ENCODE measurements around the gene GLRX5. TPM values are rescaled to one million over a fixed set of nuclear protein-coding genes. Genes with fewer than 3 reads are reported as not detected.

The GLRX5 gene
- total RNA-seq, 1 experiment from 2014 or later = 23.2 TPM

DNA sequence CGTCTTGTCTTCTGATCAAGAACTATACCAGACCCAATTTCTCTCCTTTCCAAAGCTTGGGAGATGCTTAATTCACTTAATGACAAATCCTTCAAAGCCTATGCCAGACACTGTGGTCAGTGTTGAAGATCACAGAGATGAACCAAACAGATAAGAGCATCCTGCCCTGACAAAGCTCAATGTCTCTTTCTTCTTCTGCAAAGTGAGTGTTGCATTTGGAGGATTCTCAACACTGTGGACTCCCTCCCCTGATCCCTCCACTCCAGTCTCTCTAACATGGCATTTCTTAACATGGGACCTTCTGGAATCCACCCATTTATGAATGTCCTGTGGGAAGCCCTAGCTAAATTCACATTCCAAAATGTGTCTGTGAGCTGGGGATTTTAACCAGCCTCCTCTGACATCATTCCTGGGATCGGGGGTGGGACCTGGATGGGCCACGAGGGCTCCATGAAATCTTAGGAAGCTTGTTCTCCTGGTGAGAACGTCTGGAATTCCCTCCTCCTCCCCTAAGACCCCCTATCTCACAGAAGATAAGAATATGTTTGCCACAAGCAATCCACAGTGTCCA is 38.7 kb upstream of the GLRX5 start:
- no peak overlapping the region for H3K4me2 ChIP-seq
- ChIA-PET CTCF (no interaction called here), POLR2A (ENCODE audit: unreplicated experiment) (no interaction called here)

DNA sequence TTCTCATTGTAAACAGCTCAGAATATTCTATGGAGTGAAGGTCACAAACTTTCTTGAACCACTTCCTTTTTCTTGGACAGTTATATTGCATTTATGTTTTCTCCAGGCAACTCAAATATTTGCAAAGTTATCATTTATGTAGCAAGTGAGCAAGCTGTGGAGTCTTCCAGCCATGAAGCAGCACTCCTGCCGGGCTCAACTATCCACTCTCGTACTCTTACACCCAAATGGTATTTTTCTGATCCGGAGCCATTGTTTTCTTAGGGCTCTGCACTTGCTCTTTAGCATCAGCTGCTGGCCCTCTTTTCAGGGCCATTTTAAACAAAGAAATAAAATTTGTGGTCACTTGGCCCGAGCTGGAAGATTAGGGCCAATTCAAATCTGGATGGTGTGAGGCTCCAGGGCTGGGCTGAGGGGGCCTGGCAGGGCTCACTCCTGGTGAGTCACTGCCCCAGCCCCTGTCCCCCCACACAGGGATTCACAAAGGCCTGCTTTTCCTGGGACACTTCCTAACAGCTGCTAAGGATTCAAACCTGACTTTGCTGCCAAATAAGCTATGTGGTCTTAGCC is 38.1 kb upstream of the GLRX5 start:
- no peak overlapping the region for H3K27ac ChIP-seq
- H3K36me3 ChIP-seq (ENCODE audit: low read depth) = no peaks in the 10 kb centered on the region
- no peaks in the 10 kb centered on the region for H3F3A ChIP-seq (ENCODE audit: insufficient read depth, low read depth)
- ChIA-PET CTCF (no interaction called here), POLR2A (ENCODE audit: unreplicated experiment) (no interaction called here)
- 0 out of 2 replicates have a peak, but pooled peaks cover 4% of the 10 kb centered on the region for H3K4me1 ChIP-seq (replicated peaks; ENCODE audit: insufficient read depth)
- intact Hi-C loops (cut with micrococcal nuclease; ENCODE audit: unreplicated experiment) = no loop called here
- TF ChIP-seq, protein P1, sequence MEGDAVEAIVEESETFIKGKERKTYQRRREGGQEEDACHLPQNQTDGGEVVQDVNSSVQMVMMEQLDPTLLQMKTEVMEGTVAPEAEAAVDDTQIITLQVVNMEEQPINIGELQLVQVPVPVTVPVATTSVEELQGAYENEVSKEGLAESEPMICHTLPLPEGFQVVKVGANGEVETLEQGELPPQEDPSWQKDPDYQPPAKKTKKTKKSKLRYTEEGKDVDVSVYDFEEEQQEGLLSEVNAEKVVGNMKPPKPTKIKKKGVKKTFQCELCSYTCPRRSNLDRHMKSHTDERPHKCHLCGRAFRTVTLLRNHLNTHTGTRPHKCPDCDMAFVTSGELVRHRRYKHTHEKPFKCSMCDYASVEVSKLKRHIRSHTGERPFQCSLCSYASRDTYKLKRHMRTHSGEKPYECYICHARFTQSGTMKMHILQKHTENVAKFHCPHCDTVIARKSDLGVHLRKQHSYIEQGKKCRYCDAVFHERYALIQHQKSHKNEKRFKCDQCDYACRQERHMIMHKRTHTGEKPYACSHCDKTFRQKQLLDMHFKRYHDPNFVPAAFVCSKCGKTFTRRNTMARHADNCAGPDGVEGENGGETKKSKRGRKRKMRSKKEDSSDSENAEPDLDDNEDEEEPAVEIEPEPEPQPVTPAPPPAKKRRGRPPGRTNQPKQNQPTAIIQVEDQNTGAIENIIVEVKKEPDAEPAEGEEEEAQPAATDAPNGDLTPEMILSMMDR (conservative IDR thresholded peaks at IDR 0.05) = no peak
- TF ChIP-seq EZH2 (IDR thresholded peaks at IDR 0.05; ENCODE audit: low read depth) = no peak
- no peaks in the 10 kb centered on the region for H3K9me3 ChIP-seq (ENCODE audit: insufficient read depth, low read depth)
- H3K79me2 ChIP-seq (ENCODE audit: low read depth) = no peaks in the 10 kb centered on the region
- no peak overlapping the region for H3K4me2 ChIP-seq
- no peaks in the 10 kb centered on the region for H4K20me1 ChIP-seq (ENCODE audit: insufficient read depth)
- H3K9me2 ChIP-seq (ENCODE audit: insufficient read depth) = no peaks in the 10 kb centered on the region
- no peaks in the 10 kb centered on the region for H3K27me3 ChIP-seq (ENCODE audit: insufficient read depth, low read depth)
- no peak for DNase-seq
- H3K4me3 ChIP-seq = no peak overlapping the region
- H2AFZ ChIP-seq = no peak overlapping the region
- no TSS peak for BruUV-seq (replicated peaks)

More for the DNA sequence above, 38.7 kb upstream of the GLRX5 start:
- TF ChIP-seq EZH2 (IDR thresholded peaks at IDR 0.05; ENCODE audit: low read depth) = no peak
- TF ChIP-seq, protein P1 (conservative IDR thresholded peaks at IDR 0.05) = no peak
- Histone ChIP-seq H3K4me1 (replicated peaks; ENCODE audit: insufficient read depth) (0 out of 2 replicates have a peak, but pooled peaks cover 4% of the 10 kb centered on the region), H2AFZ (no peak overlapping the region), H3K27ac (no peak overlapping the region), H3K9me3 (ENCODE audit: insufficient read depth, low read depth) (no peaks in the 10 kb centered on the region), H3K36me3 (ENCODE audit: low read depth) (no peaks in the 10 kb centered on the region), H3F3A (ENCODE audit: insufficient read depth, low read depth) (no peaks in the 10 kb centered on the region), H3K9me2 (ENCODE audit: insufficient read depth) (no peaks in the 10 kb centered on the region), H4K20me1 (ENCODE audit: insufficient read depth) (no peaks in the 10 kb centered on the region), H3K4me3 (no peak overlapping the region), H3K79me2 (ENCODE audit: low read depth) (no peaks in the 10 kb centered on the region), H3K27me3 (ENCODE audit: insufficient read depth, low read depth) (no peaks in the 10 kb centered on the region)
- intact Hi-C loops (cut with micrococcal nuclease; ENCODE audit: unreplicated experiment) = no loop called here
- no peak for DNase-seq
- BruUV-seq (replicated peaks) = no TSS peak

DNA sequence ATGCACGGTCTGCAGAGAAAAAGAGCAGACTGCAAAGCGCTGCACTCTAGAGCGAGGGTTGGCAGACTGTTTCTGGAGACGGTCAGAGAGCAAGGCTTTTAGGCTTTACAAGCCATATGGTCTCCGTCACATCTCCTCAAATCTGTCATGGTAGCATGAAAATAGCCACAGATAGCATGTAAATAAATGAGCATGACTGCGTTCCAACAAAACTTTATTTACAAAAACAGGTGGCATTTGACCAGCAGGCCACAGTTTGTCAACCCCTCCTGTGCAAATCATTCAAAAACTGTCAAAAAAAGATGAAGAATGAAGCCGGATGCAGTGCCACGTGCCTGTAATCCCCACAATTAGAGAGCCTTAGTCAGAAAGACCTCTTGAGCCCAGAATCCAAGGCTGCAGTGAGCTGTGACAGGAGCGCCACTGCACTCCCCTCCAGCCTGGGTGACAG is 37.3 kb upstream of the GLRX5 start:
- no peak overlapping the region for H2AFZ ChIP-seq
- ChIA-PET CTCF (no interaction called here), POLR2A (ENCODE audit: unreplicated experiment) (interaction anchor here (0.6 kb wide), 1 partner anchor 416 kb away, joined by 6 read pairs; no protein-coding TSS in a partner anchor)
- intact Hi-C loops (cut with micrococcal nuclease; ENCODE audit: unreplicated experiment) = no loop called here
- H3F3A ChIP-seq (ENCODE audit: insufficient read depth, low read depth) = no peaks in the 10 kb centered on the region
- TF ChIP-seq, protein P1 (conservative IDR thresholded peaks at IDR 0.05) = no peak
- no peak for TF ChIP-seq EZH2 (IDR thresholded peaks at IDR 0.05; ENCODE audit: low read depth)
- H3K36me3 ChIP-seq (ENCODE audit: low read depth) = no peaks in the 10 kb centered on the region
- H3K27me3 ChIP-seq (ENCODE audit: insufficient read depth, low read depth) = no peaks in the 10 kb centered on the region
- no peak overlapping the region for H3K27ac ChIP-seq
- no peaks in the 10 kb centered on the region for H3K9me2 ChIP-seq (ENCODE audit: insufficient read depth)
- H4K20me1 ChIP-seq (ENCODE audit: insufficient read depth) = no peaks in the 10 kb centered on the region
- DNase-seq = no peak
- no peak overlapping the region for H3K4me3 ChIP-seq
- no TSS peak for BruUV-seq (replicated peaks)
- no peaks in the 10 kb centered on the region for H3K79me2 ChIP-seq (ENCODE audit: low read depth)
- H3K4me2 ChIP-seq = no peak overlapping the region
- no peaks in the 10 kb centered on the region for H3K9me3 ChIP-seq (ENCODE audit: insufficient read depth, low read depth)
- 0 out of 2 replicates have a peak, but pooled peaks cover 4% of the 10 kb centered on the region for H3K4me1 ChIP-seq (replicated peaks; ENCODE audit: insufficient read depth)
